Activated naive CD4-positive, alpha-beta T cell treated with anti-CD3 and anti-CD28 coated beads for 36 hours (primary cell): ENCODE results near the gene LPCAT4. TPM values are rescaled to one million over a fixed set of nuclear protein-coding genes. Genes with fewer than 3 reads are reported as not detected.
"Not testable (repeated sequence)": the region's sequence is repeated elsewhere in the genome, so short reads cannot be mapped to it uniquely, and the experiment has no call there.

Experiments used
- CTCF ChIA-PET: fragments of 350-600 bp; sonication (Branson Sonifier 250); formaldehyde crosslinking; loops from one replicate; lab custom pipeline; 2021; ENCODE audit warnings: antibody characterized with exemption; lab: Charles Lee
- DNase-seq: peaks from one replicate; pipeline ENCODE4 v3.0.0-alpha.2; 2020
- H3K27ac Mint-ChIP-seq: one replicate; pipeline ENCODE4 v1.8.0; 2021; ENCODE audit warnings: mild to moderate bottlenecking, mixed read lengths
- H3K27me3 Mint-ChIP-seq: one replicate; pipeline ENCODE4 v1.8.0; 2021; ENCODE audit warnings: low read depth, mixed read lengths
- H3K36me3 Mint-ChIP-seq: one replicate; pipeline ENCODE4 v1.8.0; 2021; ENCODE audit warnings: low read depth, mixed read lengths
- H3K4me1 Mint-ChIP-seq: one replicate; pipeline ENCODE4 v1.8.0; 2021; ENCODE audit warnings: low read depth, mixed read lengths
- H3K4me3 Mint-ChIP-seq: one replicate; pipeline ENCODE4 v1.8.0; 2021; ENCODE audit warnings: mild to moderate bottlenecking, moderate library complexity, mixed read lengths
- H3K9me3 Mint-ChIP-seq: one replicate; pipeline ENCODE4 v1.8.0; 2021; ENCODE audit warnings: mixed read lengths
- intact Hi-C: fragments of 100-400 bp; cut with micrococcal nuclease; formaldehyde crosslinking; loops from one replicate; pipeline ENCODE4 v1.15.1; 2023
- total RNA-seq, 2 experiments: library from RNA; stranded (reverse); gene quantifications; one replicate each; pipeline ENCODE4 v1.2.3, GENCODE V29; 2021

LPCAT4 gene
- total RNA-seq, 2 experiments from 2014 or later, result 63.5 to 66.8 TPM

DNA sequence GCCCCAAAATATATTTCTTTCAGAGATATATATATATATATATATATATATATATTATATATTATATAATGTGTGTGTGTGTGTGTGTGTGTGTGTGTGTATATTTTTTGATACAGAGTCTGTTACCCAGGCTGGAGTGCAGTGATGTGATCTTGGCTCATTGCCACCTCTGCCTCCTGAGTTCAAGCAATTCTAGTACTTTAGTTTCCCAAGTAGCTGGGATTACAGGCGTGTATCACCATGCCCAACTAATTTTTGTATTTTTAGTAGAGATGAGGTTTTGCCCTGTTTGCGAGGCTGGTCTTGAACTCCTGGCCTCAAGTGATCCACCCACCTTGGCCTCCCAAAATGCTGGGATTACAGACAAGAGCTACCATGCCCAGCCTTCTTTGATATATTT, 8.5 kb upstream of the LPCAT4 start:
- H3K27me3 Mint-ChIP-seq, H3K4me1 Mint-ChIP-seq, CTCF ChIA-PET, H3K4me3 Mint-ChIP-seq, H3K9me3 Mint-ChIP-seq, H3K36me3 Mint-ChIP-seq, intact Hi-C loops, H3K27ac Mint-ChIP-seq, DNase-seq: not testable (repeated sequence)

DNA sequence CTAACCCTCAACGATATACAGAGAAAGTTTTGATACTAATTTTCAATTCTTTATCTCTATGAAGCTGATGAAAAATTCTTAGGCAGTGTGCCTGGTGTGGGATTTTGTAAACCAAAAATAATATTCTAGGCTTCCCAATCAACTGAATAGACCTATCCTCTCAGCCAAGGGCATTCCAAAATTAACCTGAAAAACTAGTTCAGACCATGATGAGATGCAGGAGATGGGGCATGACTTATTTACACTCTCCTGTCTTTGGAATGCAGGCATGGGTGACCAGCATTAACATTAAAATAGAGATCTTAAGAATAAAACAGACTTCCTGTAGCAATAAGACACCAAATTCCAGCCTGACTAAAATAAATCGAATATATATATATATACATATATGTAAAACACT, 7.8 kb upstream of the LPCAT4 start:
- CTCF ChIA-PET, result no interaction called here
- Mint-ChIP-seq H3K4me3 (no peak overlapping the region), H3K27me3 (no peaks in the 10 kb centered on the region), H3K4me1 (peaks cover 6% of the 10 kb centered on the region), H3K27ac (no peak overlapping the region), H3K9me3 (no peaks in the 10 kb centered on the region), H3K36me3 (no peaks in the 10 kb centered on the region)
- DNase-seq, result no peak
- intact Hi-C loops, result no loop called here

DNA sequence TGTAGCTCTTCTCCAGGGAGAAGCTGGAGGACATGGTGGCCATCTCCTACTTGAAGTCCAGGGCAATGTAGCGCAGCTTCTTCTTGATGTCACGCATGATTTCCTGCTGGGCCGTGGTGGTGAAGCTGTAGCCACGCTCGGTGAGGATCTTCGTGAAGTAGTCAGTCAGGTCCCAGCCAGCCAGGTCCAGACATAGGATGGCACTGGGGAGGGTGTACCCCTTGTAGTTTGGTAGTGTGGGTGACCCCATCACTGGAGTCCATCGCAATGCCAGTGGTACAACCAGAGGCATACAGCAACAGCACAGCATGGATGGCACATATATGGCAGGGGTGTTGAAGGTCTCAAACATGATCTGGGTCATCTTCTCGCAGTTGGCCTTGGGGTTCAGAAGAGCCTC, 7.0 kb upstream of the LPCAT4 start:
- H3K4me3 Mint-ChIP-seq, result no peak overlapping the region
- no peaks in the 10 kb centered on the region for H3K27me3 Mint-ChIP-seq
- no peak for DNase-seq
- H3K27ac Mint-ChIP-seq, result no peak overlapping the region
- no peaks in the 10 kb centered on the region for H3K9me3 Mint-ChIP-seq
- H3K4me1 Mint-ChIP-seq, result peaks cover 11% of the 10 kb centered on the region
- CTCF ChIA-PET, result interaction anchor here (0.7 kb wide), 1 partner anchor 133 kb away, joined by 3 read pairs; no protein-coding TSS in a partner anchor
- intact Hi-C loops, result no loop called here
- no peaks in the 10 kb centered on the region for H3K36me3 Mint-ChIP-seq

DNA sequence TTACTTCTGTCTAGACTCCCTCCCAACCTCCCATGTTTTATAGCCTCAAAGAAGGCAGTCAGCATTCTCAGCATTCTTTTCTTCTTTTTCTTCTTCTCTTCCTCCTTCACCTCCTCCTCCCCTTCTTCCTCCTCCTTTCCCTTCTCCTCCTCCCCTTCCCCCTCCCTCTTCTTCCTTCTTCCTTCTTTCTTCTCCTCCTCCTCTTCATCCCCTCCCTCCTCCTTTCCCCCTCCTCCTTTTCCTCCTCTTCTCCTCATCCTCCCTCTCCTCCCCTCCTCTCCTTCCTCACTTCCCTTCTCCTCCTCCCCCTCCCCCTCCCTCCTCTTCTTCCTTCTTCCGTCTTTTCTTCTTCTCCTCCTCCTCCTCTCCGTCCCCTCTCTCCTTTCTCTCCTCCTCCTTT, 3.6 kb upstream of the LPCAT4 start:
- Mint-ChIP-seq H3K36me3 (no peaks in the 10 kb centered on the region), H3K4me1 (peaks cover 25% of the 10 kb centered on the region), H3K27me3 (no peaks in the 10 kb centered on the region), H3K27ac (no peak overlapping the region), H3K9me3 (no peaks in the 10 kb centered on the region), H3K4me3 (no peak overlapping the region)
- intact Hi-C loops, result no loop called here
- CTCF ChIA-PET, result no interaction called here
- DNase-seq, result no peak

DNA sequence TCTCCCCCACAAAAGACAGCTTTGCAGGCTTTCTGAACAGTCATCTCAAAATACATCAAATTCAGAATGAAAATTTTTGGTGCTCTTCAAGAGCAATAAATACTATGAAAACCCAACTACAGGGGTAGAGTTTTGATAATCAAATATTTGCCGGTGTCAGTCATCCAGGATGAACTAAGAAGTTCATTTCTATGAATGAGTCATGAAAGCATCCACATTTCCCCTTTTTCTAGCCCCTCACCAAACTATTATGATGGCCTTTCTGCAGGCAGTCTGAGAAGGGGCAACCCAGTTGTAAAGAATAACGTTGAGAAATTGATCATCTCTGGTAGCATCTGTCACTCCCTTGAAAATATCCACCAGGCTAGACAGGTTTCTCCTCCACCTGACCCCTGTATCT, 3.1 kb upstream of the LPCAT4 start:
- Mint-ChIP-seq H3K36me3 (no peaks in the 10 kb centered on the region), H3K9me3 (no peaks in the 10 kb centered on the region), H3K4me3 (no peak overlapping the region), H3K4me1 (peaks cover 31% of the 10 kb centered on the region), H3K27ac (peak overlapping the region; percentile 35), H3K27me3 (no peaks in the 10 kb centered on the region)
- intact Hi-C loops, result no loop called here
- DNase-seq, result no peak
- CTCF ChIA-PET, result no interaction called here

DNA sequence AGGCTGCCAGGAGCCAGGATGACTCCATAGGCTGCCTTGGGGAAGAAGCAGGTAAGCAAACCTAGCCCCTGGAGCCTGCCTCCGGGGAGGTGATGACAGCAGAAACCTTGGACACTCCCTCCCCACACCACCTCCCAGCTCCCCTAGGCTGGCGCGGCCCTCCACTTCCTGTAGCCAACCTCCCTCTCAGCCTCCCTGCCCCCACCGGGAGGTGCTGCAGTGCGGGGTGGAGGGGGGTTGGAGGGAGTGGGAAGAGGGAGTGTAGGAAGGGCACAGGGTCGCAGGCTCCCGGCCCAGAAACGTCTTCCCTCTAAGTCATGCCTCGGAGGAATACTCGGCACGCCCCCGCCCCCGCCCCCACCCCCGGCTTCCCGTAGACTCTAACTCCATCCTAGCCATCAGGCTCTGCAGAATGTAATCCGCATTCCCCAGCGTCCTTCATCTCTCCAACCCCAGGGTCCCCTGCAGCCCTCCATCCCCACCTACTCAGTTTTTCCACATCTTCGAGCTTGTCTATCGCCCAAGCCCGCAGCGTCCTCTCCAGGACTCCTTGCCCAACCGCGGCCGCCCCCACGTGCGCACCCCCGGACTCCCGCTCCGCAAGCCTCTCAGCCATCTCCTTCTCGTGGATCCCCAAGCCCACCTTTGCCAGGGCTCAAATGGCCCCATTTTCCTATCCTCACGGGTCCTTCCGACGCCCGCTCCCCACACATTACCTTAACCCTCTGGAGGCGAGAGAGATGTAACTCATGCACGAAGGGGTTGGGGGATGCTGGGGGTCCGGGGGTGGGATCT, 528 bp downstream of the LPCAT4 start:
- no peaks in the 10 kb centered on the region for H3K9me3 Mint-ChIP-seq
- peaks cover 8% of the 10 kb centered on the region for H3K36me3 Mint-ChIP-seq
- H3K27ac Mint-ChIP-seq, result peak overlapping the region; percentile 75
- H3K27me3 Mint-ChIP-seq, result no peaks in the 10 kb centered on the region
- intact Hi-C loops, result loop anchor here (1.0 kb wide), 8 partner anchors 23 to 264 kb away; partner anchors contain the start of genes GOLGA8B, NOP10, NUTM1 and PGBD4
- DNase-seq, result peak; percentile 67
- H3K4me3 Mint-ChIP-seq, result peak overlapping the region; percentile 97
- peaks cover 36% of the 10 kb centered on the region for H3K4me1 Mint-ChIP-seq
- CTCF ChIA-PET, result interaction anchor here (0.7 to 3.3 kb wide), 13 partner anchors 11 to 220 kb away, joined by 3 to 21 read pairs (median 5); partner anchors contain the start of genes KATNBL1, NOP10 and NUTM1

DNA sequence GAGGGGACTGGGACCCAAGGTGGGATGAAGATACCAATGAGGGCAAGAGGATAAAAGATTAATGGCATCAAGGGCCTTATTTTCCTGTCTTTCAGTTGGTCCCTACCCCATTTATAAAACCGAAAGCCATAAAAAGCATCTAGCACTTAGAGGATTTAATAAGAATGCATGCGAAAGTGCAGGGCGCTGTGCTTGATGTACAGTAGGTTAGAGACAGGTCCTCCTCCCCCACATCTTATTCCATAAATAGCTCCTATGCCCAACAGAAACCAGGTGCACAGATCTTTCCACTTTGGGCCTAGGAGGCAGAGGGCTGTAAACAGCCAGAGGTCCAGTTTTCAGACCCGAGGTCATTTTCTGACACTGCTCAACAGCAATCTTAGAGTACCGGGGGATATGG, 1.2 kb downstream of the LPCAT4 start:
- DNase-seq, result no peak
- H3K9me3 Mint-ChIP-seq, result no peaks in the 10 kb centered on the region
- no peaks in the 10 kb centered on the region for H3K27me3 Mint-ChIP-seq
- intact Hi-C loops, result no loop called here
- peaks cover 11% of the 10 kb centered on the region for H3K36me3 Mint-ChIP-seq
- H3K4me1 Mint-ChIP-seq, result peaks cover 36% of the 10 kb centered on the region
- CTCF ChIA-PET, result interaction anchor here (1.0 to 3.3 kb wide), 4 partner anchors 23 to 222 kb away, joined by 3 to 21 read pairs (median 4); partner anchors contain the start of genes NOP10 and NUTM1
- no peak overlapping the region for H3K27ac Mint-ChIP-seq
- H3K4me3 Mint-ChIP-seq, result peak overlapping the region; percentile 97

DNA sequence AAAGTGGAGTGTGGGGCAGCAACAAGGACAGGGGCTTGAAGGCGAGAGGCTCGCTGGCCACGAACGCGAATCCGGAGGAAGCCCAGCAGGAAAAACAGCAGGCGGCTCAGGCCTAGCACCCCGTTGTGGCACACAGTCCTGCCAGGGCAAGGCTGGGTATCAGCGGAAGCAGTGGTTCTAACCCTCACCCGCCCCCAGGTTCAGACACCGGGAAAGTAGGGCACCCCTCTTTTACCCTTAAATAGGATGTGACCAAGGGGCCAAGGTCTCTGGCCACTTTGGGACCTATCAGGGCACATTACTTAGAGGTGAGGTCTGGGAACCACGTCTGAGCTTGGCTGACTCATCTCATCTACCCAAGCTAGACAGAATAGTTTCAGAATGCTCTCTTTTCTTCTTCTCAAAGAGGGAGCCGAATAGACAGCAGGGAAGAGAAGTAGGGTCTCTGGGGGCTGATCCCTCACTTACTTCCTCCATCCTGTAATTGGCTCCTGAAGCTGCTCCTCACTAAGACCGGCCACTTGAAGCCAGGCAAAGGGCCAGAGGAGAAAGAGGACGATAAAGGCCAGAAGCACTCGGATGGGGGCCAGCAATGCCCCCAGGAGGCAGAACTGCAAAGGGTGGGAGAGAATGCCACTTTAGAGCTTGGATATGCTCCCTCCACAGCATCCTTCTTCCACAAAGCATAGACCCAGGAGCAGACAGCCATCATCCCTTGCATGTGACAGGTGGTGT, 1.7 kb downstream of the LPCAT4 start:
- Mint-ChIP-seq H3K4me3 (peak overlapping the region; percentile 97), H3K36me3 (peaks cover 12% of the 10 kb centered on the region), H3K27ac (no peak overlapping the region), H3K27me3 (no peaks in the 10 kb centered on the region), H3K4me1 (peaks cover 34% of the 10 kb centered on the region), H3K9me3 (no peaks in the 10 kb centered on the region)
- DNase-seq, result peak; percentile 16
- CTCF ChIA-PET, result interaction anchor here (1.0 to 3.3 kb wide), 4 partner anchors 22 to 222 kb away, joined by 3 to 21 read pairs (median 4); partner anchors contain the start of genes NOP10 and NUTM1
- intact Hi-C loops, result no loop called here

DNA sequence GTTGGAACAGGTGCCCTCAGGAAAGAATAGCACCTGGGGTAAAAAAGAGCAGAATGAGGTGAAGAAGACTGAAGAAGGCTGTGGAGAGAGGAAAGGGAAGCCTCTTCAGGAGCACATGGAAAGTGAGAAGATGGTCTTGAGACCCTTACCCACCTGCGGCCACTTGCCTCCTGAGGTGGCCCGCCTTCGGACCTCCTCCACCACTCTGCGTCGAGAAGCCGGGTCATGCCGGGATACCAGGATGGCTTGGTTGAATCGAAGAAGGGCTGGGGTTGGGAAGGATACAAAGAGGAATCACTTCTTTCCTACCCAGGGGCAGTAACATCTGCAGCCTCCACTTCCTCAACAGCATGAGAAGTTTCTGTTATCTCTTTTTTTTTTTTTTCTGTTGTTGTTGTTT, 3.0 kb downstream of the LPCAT4 start:
- H3K4me3 Mint-ChIP-seq, result no peak overlapping the region
- H3K36me3 Mint-ChIP-seq, result peaks cover 15% of the 10 kb centered on the region
- H3K4me1 Mint-ChIP-seq, result peaks cover 25% of the 10 kb centered on the region
- H3K27me3 Mint-ChIP-seq, result no peaks in the 10 kb centered on the region
- no peak overlapping the region for H3K27ac Mint-ChIP-seq
- no peaks in the 10 kb centered on the region for H3K9me3 Mint-ChIP-seq
- intact Hi-C loops, result no loop called here
- DNase-seq, result no peak
- CTCF ChIA-PET, result no interaction called here

DNA sequence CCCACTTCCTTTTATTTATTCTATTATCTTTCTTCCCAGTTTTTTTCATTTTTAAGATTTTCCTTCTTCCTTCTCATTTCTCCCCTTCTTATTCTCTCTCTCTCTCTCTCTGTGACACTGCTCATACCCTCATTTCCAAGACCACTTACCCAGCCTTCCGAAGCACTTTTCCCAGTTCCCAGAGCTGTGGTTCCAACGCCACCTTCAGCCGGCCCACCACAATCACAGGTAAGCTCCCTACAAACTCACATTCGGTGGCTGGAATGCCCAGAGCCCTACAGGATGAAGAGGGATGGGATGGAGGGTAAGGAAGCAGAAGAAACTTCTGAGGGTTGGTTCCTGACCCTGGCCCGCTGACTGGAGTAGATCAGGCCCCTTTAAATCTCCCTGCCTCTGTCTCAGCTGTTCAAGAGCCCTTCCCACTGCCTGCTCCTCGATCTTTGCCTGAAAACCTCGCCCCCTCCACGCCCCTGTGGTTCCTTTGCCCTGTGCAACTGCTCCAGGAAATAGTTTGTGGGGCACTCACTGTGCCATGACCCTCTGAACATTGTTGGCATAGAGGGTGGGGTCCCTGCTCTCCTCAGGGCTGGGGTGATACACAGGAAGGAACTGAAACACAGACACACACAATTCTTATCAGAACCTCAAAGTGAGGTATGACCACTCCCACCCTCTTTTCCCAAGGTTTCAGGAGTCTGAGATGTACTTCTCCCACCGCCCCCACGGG, 4.8 kb downstream of the LPCAT4 start:
- Mint-ChIP-seq H3K4me1 (peaks cover 16% of the 10 kb centered on the region), H3K36me3 (peaks cover 23% of the 10 kb centered on the region), H3K4me3 (no peak overlapping the region), H3K27me3 (no peaks in the 10 kb centered on the region), H3K27ac (no peak overlapping the region), H3K9me3 (no peaks in the 10 kb centered on the region)
- no peak for DNase-seq
- intact Hi-C loops, result no loop called here
- CTCF ChIA-PET, result interaction anchor here (1.6 kb wide), 2 partner anchors 10 to 121 kb away, joined by 4 to 5 read pairs; no protein-coding TSS in a partner anchor

DNA sequence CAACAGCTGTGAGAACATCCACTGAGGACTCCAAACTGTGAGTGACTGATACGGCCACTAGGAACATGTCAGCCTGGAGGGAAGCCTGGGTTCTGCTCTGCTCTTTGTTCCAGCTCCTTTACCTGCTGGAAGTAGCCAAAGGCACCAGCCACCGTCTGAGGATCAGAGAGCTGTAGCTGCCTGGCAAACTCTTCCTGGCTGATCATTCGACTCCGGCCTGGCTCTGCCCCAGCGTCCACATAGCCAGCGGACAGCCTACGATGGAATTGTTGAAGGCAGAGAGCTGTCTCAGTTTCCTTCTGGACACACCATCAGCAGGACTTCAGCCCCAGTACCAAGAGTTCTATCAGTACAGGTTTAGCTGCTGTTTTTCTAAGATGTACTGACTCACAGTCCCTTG, 5.7 kb downstream of the LPCAT4 start:
- Mint-ChIP-seq H3K27ac (no peak overlapping the region), H3K27me3 (no peaks in the 10 kb centered on the region), H3K9me3 (no peaks in the 10 kb centered on the region), H3K4me3 (no peak overlapping the region), H3K36me3 (peaks cover 24% of the 10 kb centered on the region), H3K4me1 (peaks cover 16% of the 10 kb centered on the region)
- DNase-seq, result no peak
- CTCF ChIA-PET, result interaction anchor here (1.6 kb wide), 2 partner anchors 9 to 120 kb away, joined by 4 to 5 read pairs; no protein-coding TSS in a partner anchor
- intact Hi-C loops, result no loop called here

DNA sequence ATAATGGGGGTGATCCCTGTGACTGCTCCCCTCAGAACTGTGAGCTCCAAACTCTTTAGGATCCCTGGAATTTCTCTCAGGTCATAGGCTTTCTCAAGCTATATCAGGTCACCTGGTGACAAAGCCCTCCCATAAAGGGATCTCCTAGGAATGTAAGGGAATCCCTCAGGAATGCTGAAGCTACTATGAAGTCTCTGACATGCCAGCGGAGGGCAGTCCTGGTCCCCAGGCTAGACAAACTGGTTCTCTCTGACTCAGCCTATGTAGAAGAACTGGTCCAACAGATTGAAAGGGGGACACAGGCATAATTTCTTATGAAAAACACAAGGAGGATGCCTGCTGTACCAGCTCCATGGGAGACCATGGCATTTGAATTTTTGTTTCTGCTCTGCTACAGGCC, 6.7 kb downstream of the LPCAT4 start:
- intact Hi-C loops, result no loop called here

More for the DNA sequence above, 6.7 kb downstream of the LPCAT4 start:
- CTCF ChIA-PET, result interaction anchor here (0.7 to 1.6 kb wide), 3 partner anchors 8 to 119 kb away, joined by 4 to 5 read pairs (median 4); no protein-coding TSS in a partner anchor
- Mint-ChIP-seq H3K27ac (no peak overlapping the region), H3K36me3 (peaks cover 24% of the 10 kb centered on the region), H3K27me3 (no peaks in the 10 kb centered on the region), H3K4me1 (peaks cover 7% of the 10 kb centered on the region), H3K4me3 (no peak overlapping the region), H3K9me3 (no peaks in the 10 kb centered on the region)
- DNase-seq, result no peak
